IgD-negative memory B cell (primary cell): ENCODE measurements around the gene GALNTL6. TPM values are rescaled to one million over a fixed set of nuclear protein-coding genes. Genes with fewer than 3 reads are reported as not detected.

Experiments used
- H3K27ac Mint-ChIP-seq, 3 donors: one replicate each; pipeline ENCODE4 v1.8.0; 2020 to 2022; ENCODE audit warnings: mild to moderate bottlenecking in 3 of 3, mixed read lengths in 3 of 3, moderate library complexity in 1 of 3
- H3K27me3 Mint-ChIP-seq: one replicate; pipeline ENCODE4 v1.8.0; 2021; ENCODE audit warnings: mixed read lengths
- H3K36me3 Mint-ChIP-seq: one replicate; pipeline ENCODE4 v1.8.0; 2020; ENCODE audit warnings: mild to moderate bottlenecking, mixed read lengths
- H3K4me1 Mint-ChIP-seq, 3 donors: one replicate each; pipeline ENCODE4 v1.8.0; 2020 to 2022; ENCODE audit warnings: mixed read lengths in 3 of 3, mild to moderate bottlenecking in 1 of 3
- H3K4me3 Mint-ChIP-seq, 4 donors: one replicate each; pipeline ENCODE4 v1.8.0; 2020 to 2022; ENCODE audit warnings: mild to moderate bottlenecking in 4 of 4, mixed read lengths in 4 of 4, moderate library complexity in 3 of 4
- H3K9me3 Mint-ChIP-seq, 3 donors: one replicate each; pipeline ENCODE4 v1.8.0; 2020 to 2021; ENCODE audit warnings: mixed read lengths in 3 of 3, mild to moderate bottlenecking in 1 of 3
- polyA plus RNA-seq: library from polyadenylated mRNA; unstranded; fragments of 300-500 nt; fragmentation: Illumina TruSeq; gene quantifications from one replicate; pipeline ENCODE4 v1.2.3, GENCODE V29; 2021

Gene GALNTL6
- polyA plus RNA-seq, 1 donor from 2014 or later = 1.3 TPM

GRCh38 chr4:172147687-172148086, 334.5 kb downstream of the GALNTL6 start:
- Mint-ChIP-seq H3K27ac (no peak overlapping the region), H3K36me3 (no peaks in the 10 kb centered on the region), H3K9me3 (no peaks in the 10 kb centered on the region), H3K4me3 (no peak overlapping the region), H3K27me3 (peaks cover 2% of the 10 kb centered on the region), H3K4me1 (peaks cover 0 to 1% (median 0%) of the 10 kb centered on the region in 3 donors)

- Mint-ChIP-seq H3K9me3 (no peaks in the 10 kb centered on the region), H3K4me1 (no peaks in the 10 kb centered on the region), H3K27ac (no peak overlapping the region)
These were observed 336.1 kb downstream of the GALNTL6 start for GRCh38 chr4:172149329-172149728.

DNA sequence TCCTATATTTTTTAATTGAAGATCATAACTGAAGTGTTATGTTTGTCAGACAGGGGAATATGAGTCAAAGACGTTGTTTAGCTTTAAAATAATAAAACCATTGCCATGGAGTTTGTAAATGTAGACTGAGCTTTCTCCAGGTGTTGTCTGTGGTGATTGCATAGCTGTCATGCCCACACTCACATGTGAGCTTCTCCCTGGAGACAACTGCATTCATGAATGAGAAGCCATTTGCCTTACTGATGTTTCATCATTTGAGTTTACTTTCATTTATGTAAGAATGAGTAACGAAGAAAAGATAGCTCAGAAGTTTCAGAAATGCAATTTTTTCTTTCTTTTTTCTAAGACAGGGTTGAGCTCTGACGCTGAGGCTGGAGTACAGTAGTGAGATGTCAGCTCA, 339.1 kb downstream of the GALNTL6 start:
- Mint-ChIP-seq H3K4me1 (no peaks in the 10 kb centered on the region), H3K4me3 (no peak overlapping the region), H3K27me3 (peaks cover 3% of the 10 kb centered on the region)

More at GRCh38 chr4:172149329-172149728, 336.1 kb downstream of the GALNTL6 start:
- Mint-ChIP-seq H3K27me3 (no peaks in the 10 kb centered on the region), H3K36me3 (no peaks in the 10 kb centered on the region), H3K4me3 (no peak overlapping the region)

GRCh38 chr4:172153719-172154118, 340.5 kb downstream of the GALNTL6 start:
- H3K9me3 Mint-ChIP-seq = no peaks in the 10 kb centered on the region
- no peaks in the 10 kb centered on the region for H3K4me1 Mint-ChIP-seq
- H3K27ac Mint-ChIP-seq = no peak overlapping the region
- H3K36me3 Mint-ChIP-seq = no peaks in the 10 kb centered on the region
- H3K4me3 Mint-ChIP-seq = no peak overlapping the region
- H3K27me3 Mint-ChIP-seq = peaks cover 3% of the 10 kb centered on the region

More for the DNA sequence above, 339.1 kb downstream of the GALNTL6 start:
- H3K36me3 Mint-ChIP-seq = no peaks in the 10 kb centered on the region
- no peak overlapping the region for H3K27ac Mint-ChIP-seq
- no peaks in the 10 kb centered on the region for H3K9me3 Mint-ChIP-seq

GRCh38 chr4:172155838-172156345, 342.7 kb downstream of the GALNTL6 start:
- Mint-ChIP-seq H3K4me1 (no peaks in the 10 kb centered on the region), H3K9me3 (no peaks in the 10 kb centered on the region), H3K4me3 (no peak overlapping the region), H3K27me3 (peaks cover 3% of the 10 kb centered on the region), H3K36me3 (no peaks in the 10 kb centered on the region), H3K27ac (no peak overlapping the region)

GRCh38 chr4:172157946-172158345, 344.7 kb downstream of the GALNTL6 start:
- H3K27ac Mint-ChIP-seq = no peak overlapping the region
- H3K4me3 Mint-ChIP-seq = no peak overlapping the region
- no peaks in the 10 kb centered on the region for H3K4me1 Mint-ChIP-seq
- no peaks in the 10 kb centered on the region for H3K36me3 Mint-ChIP-seq
- peaks cover 3% of the 10 kb centered on the region for H3K27me3 Mint-ChIP-seq
- no peaks in the 10 kb centered on the region for H3K9me3 Mint-ChIP-seq

DNA sequence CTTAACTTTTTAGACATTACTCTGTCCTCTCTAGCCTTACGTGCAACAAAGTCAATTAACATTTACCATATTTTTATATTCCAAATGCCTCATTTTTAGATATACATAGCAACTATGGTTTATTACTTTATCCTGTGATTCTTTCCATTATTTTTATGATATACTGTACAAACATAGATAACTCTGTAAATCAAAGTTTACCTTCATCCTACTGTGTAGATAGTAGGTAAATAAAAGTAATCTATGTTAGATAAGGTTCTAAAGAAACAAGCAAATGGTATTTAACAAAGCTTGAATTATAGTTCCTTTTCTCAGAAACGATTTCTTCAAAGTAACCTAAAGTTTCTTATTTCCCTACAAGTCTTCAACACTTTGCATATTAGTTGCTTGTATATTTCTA, 350.0 kb downstream of the GALNTL6 start:
- Mint-ChIP-seq H3K27ac (no peak overlapping the region), H3K4me1 (no peaks in the 10 kb centered on the region), H3K4me3 (no peak overlapping the region), H3K36me3 (no peaks in the 10 kb centered on the region), H3K27me3 (no peaks in the 10 kb centered on the region), H3K9me3 (peaks cover 0 to under 1% (median 0%) of the 10 kb centered on the region in 3 donors)

- Mint-ChIP-seq H3K27ac (no peak overlapping the region), H3K9me3 (peaks cover 3 to 8% (median 6%) of the 10 kb centered on the region in 3 donors), H3K27me3 (no peaks in the 10 kb centered on the region), H3K4me1 (no peaks in the 10 kb centered on the region), H3K36me3 (peaks cover 1% of the 10 kb centered on the region), H3K4me3 (no peak overlapping the region)
These were observed 355.7 kb downstream of the GALNTL6 start for GRCh38 chr4:172168888-172169287.

- Mint-ChIP-seq H3K27me3 (no peaks in the 10 kb centered on the region), H3K9me3 (peaks cover 3 to 8% (median 6%) of the 10 kb centered on the region in 3 donors), H3K27ac (no peak overlapping the region), H3K36me3 (peaks cover 1% of the 10 kb centered on the region), H3K4me1 (no peaks in the 10 kb centered on the region), H3K4me3 (no peak overlapping the region)
These were observed 356.7 kb downstream of the GALNTL6 start for GRCh38 chr4:172169871-172170270.

GRCh38 chr4:172173206-172173605, 360.0 kb downstream of the GALNTL6 start:
- Mint-ChIP-seq H3K27me3 (no peaks in the 10 kb centered on the region), H3K4me1 (no peaks in the 10 kb centered on the region), H3K36me3 (peaks cover 1% of the 10 kb centered on the region), H3K27ac (peak overlapping the region in 1 of 3 donors; percentile 58), H3K9me3 (peaks cover 3 to 7% (median 6%) of the 10 kb centered on the region in 3 donors), H3K4me3 (no peak overlapping the region)

DNA sequence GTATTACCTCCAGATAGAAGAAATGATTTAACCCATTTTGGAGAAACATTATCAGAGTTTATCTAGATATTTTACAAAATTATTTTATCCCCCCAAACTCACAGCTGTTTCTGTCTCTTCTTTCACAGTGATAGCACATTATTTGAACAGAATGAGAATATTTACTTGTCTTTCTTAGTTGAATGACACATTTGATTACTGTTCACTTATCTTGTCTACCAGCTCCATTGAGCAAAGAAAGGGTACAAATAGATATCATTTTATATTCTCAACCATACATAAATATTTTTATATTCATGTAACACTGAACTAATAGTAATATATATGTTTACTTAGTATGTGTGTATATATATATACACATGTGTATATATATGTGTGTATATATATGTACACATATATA, 364.2 kb downstream of the GALNTL6 start:
- Mint-ChIP-seq H3K27me3 (no peaks in the 10 kb centered on the region), H3K27ac (no peak overlapping the region), H3K36me3 (no peaks in the 10 kb centered on the region), H3K9me3 (peaks cover 0 to 3% (median 0%) of the 10 kb centered on the region in 3 donors), H3K4me1 (no peaks in the 10 kb centered on the region), H3K4me3 (no peak overlapping the region)

GRCh38 chr4:172188248-172188988, 375.2 kb downstream of the GALNTL6 start:
- H3K36me3 Mint-ChIP-seq = no peaks in the 10 kb centered on the region
- H3K27ac Mint-ChIP-seq = no peak overlapping the region
- H3K4me1 Mint-ChIP-seq = no peaks in the 10 kb centered on the region
- no peaks in the 10 kb centered on the region for H3K27me3 Mint-ChIP-seq
- no peak overlapping the region for H3K4me3 Mint-ChIP-seq
- no peaks in the 10 kb centered on the region for H3K9me3 Mint-ChIP-seq

DNA sequence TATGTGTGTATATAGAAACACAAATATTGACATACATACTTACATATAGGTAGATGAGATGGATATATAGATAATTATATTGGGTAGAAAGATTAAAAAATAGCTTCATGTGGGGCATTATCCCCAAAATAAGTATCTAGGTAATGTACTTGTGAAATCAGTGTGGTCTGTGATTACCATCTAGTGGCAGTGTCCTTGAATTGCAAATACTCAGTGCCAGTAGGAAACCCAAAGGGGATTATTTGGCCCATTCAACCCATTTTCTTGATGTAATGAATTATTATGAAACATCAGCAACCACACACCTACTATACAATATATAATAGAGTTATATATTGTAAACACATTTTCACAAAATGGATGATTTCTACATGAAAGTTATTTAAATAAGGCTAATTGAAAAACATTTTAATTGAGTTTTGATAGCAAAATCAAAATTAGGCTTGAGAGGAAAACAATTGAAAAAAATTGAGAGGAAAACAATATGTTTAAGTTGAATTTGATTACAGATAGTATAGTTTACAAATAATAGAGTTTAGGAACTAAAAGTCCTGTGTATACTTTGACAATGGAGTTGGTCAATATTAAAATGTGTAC, 389.4 kb downstream of the GALNTL6 start:
- H3K4me3 Mint-ChIP-seq = no peak overlapping the region
- no peaks in the 10 kb centered on the region for H3K9me3 Mint-ChIP-seq
- H3K4me1 Mint-ChIP-seq = peaks cover 4% of the 10 kb centered on the region in 3 donors
- no peaks in the 10 kb centered on the region for H3K27me3 Mint-ChIP-seq
- H3K36me3 Mint-ChIP-seq = no peaks in the 10 kb centered on the region
- H3K27ac Mint-ChIP-seq = no peak overlapping the region

- Mint-ChIP-seq H3K27ac (no peak overlapping the region), H3K27me3 (no peaks in the 10 kb centered on the region), H3K36me3 (no peaks in the 10 kb centered on the region), H3K9me3 (no peaks in the 10 kb centered on the region), H3K4me1 (peaks cover 3 to 4% (median 4%) of the 10 kb centered on the region in 3 donors), H3K4me3 (no peak overlapping the region)
These were observed 394.1 kb downstream of the GALNTL6 start for GRCh38 chr4:172207258-172207657.

- H3K36me3 Mint-ChIP-seq = no peaks in the 10 kb centered on the region
- no peaks in the 10 kb centered on the region for H3K27me3 Mint-ChIP-seq
- no peak overlapping the region for H3K4me3 Mint-ChIP-seq
- H3K9me3 Mint-ChIP-seq = no peaks in the 10 kb centered on the region
- H3K4me1 Mint-ChIP-seq = peaks cover 3 to 4% (median 4%) of the 10 kb centered on the region in 3 donors
- H3K27ac Mint-ChIP-seq = no peak overlapping the region
These were observed 394.7 kb downstream of the GALNTL6 start for GRCh38 chr4:172207886-172208285.

DNA sequence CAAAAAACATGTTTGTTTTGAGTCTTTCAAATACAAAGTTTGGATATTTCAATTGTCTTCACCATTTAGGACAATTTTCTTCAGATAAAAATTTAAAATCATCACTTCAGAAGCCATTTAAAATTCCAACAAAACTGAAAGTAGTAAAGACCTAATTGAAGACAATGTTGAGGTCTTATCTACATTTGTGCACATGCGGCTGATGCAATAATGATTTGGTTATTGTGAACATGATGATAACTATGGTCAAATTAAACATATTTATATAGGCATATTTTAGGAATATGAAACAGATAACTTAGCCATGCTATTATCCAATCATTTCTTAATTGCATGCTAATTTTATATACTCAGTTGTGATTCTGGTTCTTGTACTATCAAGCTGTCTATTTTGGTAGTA, 407.5 kb downstream of the GALNTL6 start:
- no peak overlapping the region for H3K27ac Mint-ChIP-seq
- H3K9me3 Mint-ChIP-seq = no peaks in the 10 kb centered on the region
- no peaks in the 10 kb centered on the region for H3K27me3 Mint-ChIP-seq
- no peaks in the 10 kb centered on the region for H3K36me3 Mint-ChIP-seq
- H3K4me1 Mint-ChIP-seq = no peaks in the 10 kb centered on the region
- H3K4me3 Mint-ChIP-seq = no peak overlapping the region
